HepG2 (cell line): ENCODE results near the gene HOXA13. TPM values are rescaled to one million over a fixed set of nuclear protein-coding genes. Genes with fewer than 3 reads are reported as not detected.
A peak's percentile ranks its signal among the peaks of the same experiment; 100 is the strongest.

ENCODE experiments used
- ATAC-seq: fragments of 200-7000 bp; cut with Tn5 transposase; 3 replicates; pipeline ENCODE4 v1.9.1; 2020; ENCODE audit warnings: mild to moderate bottlenecking, moderate library complexity
- BruUV-seq: library from RNA; stranded (reverse); fragments of 400-500 nt; replicated peaks from 2 replicates; lab custom pipeline; 2021; lab: Mats Ljungman, UMichigan
- CTCF ChIA-PET: fragments of 300-600 bp; formaldehyde crosslinking; extraction: SDS; loops from one replicate; lab custom pipeline; 2021; ENCODE audit warnings: low total read pairs, inconsistent platforms, low intra/inter-chr PET ratio; lab: Yijun Ruan, JAX
- POLR2A ChIA-PET: fragments of 350-600 bp; sonication (Branson Sonifier 250); formaldehyde crosslinking; loops from one replicate; lab custom pipeline; 2020; ENCODE audit warnings: antibody characterized with exemption, inconsistent platforms; lab: Yijun Ruan, JAX
- DNase-seq: peaks from one replicate; pipeline ENCODE4 v3.0.0-alpha.2; 2015; ENCODE audit warnings: low spot score
- FAIRE-seq: peaks from 3 replicates; lab custom pipeline; 2011; peaks lifted over from hg19 to GRCh38; lab: Jason Lieb, UNC
- H2AFZ ChIP-seq: one replicate; pipeline ENCODE4 v1.6.1; 2011; ENCODE audit warnings: low read length, inconsistent platforms
- H3K27ac ChIP-seq: fragments of 300-600 bp; 3 replicates; pipeline ENCODE4 v1.8.0; 2011; ENCODE audit warnings: mixed run types, mild to moderate bottlenecking, mixed read lengths, low read length, inconsistent platforms; ENCODE audit not compliant: insufficient read depth; ENCODE audit errors: extremely low read length
- H3K27me3 ChIP-seq, 2 experiments: fragments of 200-600 bp in 1 of 2; 2 replicates in 1 of 2; 3 replicates in 1 of 2; pipeline versions ENCODE4 v1.6.0 to v1.8.0; 2011; ENCODE audit warnings: low read length in 2 of 2, mild to moderate bottlenecking in 2 of 2, moderate library complexity in 2 of 2, inconsistent platforms in 1 of 2; ENCODE audit not compliant: insufficient read depth in 2 of 2, control insufficient read depth in 1 of 2
- H3K36me3 ChIP-seq, 2 experiments: fragments of 200-600 bp in 1 of 2; replicated peaks in 1 of 2; 2 replicates in 1 of 2; 3 replicates in 1 of 2; pipeline versions ENCODE4 v1.5.1 to v1.8.0; 2011; ENCODE audit warnings: low read length in 2 of 2, inconsistent platforms in 1 of 2; ENCODE audit not compliant: insufficient read depth in 2 of 2, control insufficient read depth in 1 of 2
- H3K4me1 ChIP-seq: 2 replicates; pipeline ENCODE4 v1.5.1; 2012; ENCODE audit warnings: low read length, inconsistent platforms; ENCODE audit not compliant: insufficient read depth
- H3K4me2 ChIP-seq: 2 replicates; pipeline ENCODE4 v1.6.0; 2011; ENCODE audit warnings: low read depth, low read length, inconsistent platforms
- H3K4me3 ChIP-seq, 3 experiments: fragments of 200-600 bp in 1 of 3; sonication (generic), shearing (Covaris generic) in 1 of 3; replicated peaks in 1 of 3; 2 replicates each; pipeline ENCODE4 v1.5.1; 2011 to 2016; ENCODE audit warnings: low read length in 3 of 3, inconsistent platforms in 2 of 3, low read depth in 2 of 3, mild to moderate bottlenecking in 2 of 3, control low read depth in 1 of 3, mixed read lengths in 1 of 3; ENCODE audit not compliant: insufficient read depth in 1 of 3
- H3K79me2 ChIP-seq: one replicate; pipeline ENCODE4 v1.6.1; 2011; ENCODE audit warnings: low read length, inconsistent platforms; ENCODE audit not compliant: insufficient read depth
- H3K9ac ChIP-seq: 2 replicates; pipeline ENCODE4 v1.6.0; 2011; ENCODE audit warnings: mild to moderate bottlenecking, low read depth, low read length, inconsistent platforms; ENCODE audit not compliant: insufficient read depth
- H3K9me3 ChIP-seq: 2 replicates; pipeline ENCODE4 v1.5.1; 2012; ENCODE audit warnings: mild to moderate bottlenecking, low read length
- H4K20me1 ChIP-seq: 2 replicates; pipeline ENCODE4 v1.6.0; 2011; ENCODE audit warnings: inconsistent platforms, mild to moderate bottlenecking, low read length, moderate library complexity; ENCODE audit not compliant: insufficient read depth
- ASH2L ChIP-seq: fragments of 300-600, 200-600 bp; sonication (generic); IDR thresholded peaks from 2 replicates; pipeline ENCODE4 v1.7.0; 2017; ENCODE audit warnings: low read depth, mild to moderate bottlenecking, moderate library complexity, mixed read lengths, low read length; ENCODE audit not compliant: insufficient read length
- FOXA3 ChIP-seq: IDR thresholded peaks from 2 replicates; pipeline ENCODE4 v1.6.1; 2016; ENCODE audit warnings: missing genetic modification reagents, missing compliant biosample characterization
- SMC3 ChIP-seq: IDR thresholded peaks from 2 replicates; pipeline ENCODE4 v1.6.1; 2011; ENCODE audit warnings: low read length, improper control_type of control experiment
- SP1 ChIP-seq, 2 experiments: fragments of 450-650 bp in 1 of 2; sonication (generic) in 1 of 2; formaldehyde crosslinking in 1 of 2; IDR thresholded peaks; 2 replicates each; pipeline versions ENCODE4 v1.4.0 to v1.6.1; 2016 to 2020; ENCODE audit warnings: missing genetic modification reagents in 1 of 2
- ZC3H13 ChIP-seq: sonication (generic); formaldehyde crosslinking; IDR thresholded peaks from 2 replicates; pipeline ENCODE4 v1.8.1; 2023; ENCODE audit warnings: mild to moderate bottlenecking, missing genetic modification reagents, moderate library complexity
- ZNF747 ChIP-seq: sonication (generic); formaldehyde crosslinking; IDR thresholded peaks from 2 replicates; pipeline ENCODE4 v1.8.1; 2023; ENCODE audit warnings: missing genetic modification reagents, mild to moderate bottlenecking, borderline replicate concordance
- WGBS: methylation state at CpG from one replicate; pipeline ENCODE4 v1.1.6; 2017; ENCODE audit warnings: low lambda C conversion rate; 5-methylcytosine and 5-hydroxymethylcytosine counted together
- in situ Hi-C: cut with HindIII; loops from 2 replicates; pipeline ENCODE4 v1.10.0; 2017; ENCODE audit warnings: low pct_unique_long_range_greater_than_20kb; ENCODE audit not compliant: extremely low pct_ligation_motif_present
- intact Hi-C: fragments of 100-400 bp; cut with micrococcal nuclease; formaldehyde crosslinking; loops from one replicate; pipeline ENCODE4 v1.10.0; 2022; ENCODE audit not compliant: unreplicated experiment
- polyA plus RNA-seq, 8 experiments: library from polyadenylated mRNA; depleted of rRNA in 3 of 8; stranded (reverse) in 7 of 8; unstranded in 1 of 8; fragments of >200 nt; fragmentation: Illumina TruSeq in 4 of 8; extraction: Trizol in 4 of 8; gene quantifications; 2 replicates each; pipeline versions ENCODE4 v1.2.1 to v1.2.3, GENCODE V29; 2011 to 2016; ENCODE audit warnings: low read depth in 4 of 8, missing spikeins in 1 of 8, mixed read lengths in 1 of 8; ENCODE audit not compliant: insufficient read depth in 1 of 8
- total RNA-seq, 5 experiments: library from RNA; depleted of rRNA; stranded (reverse); fragments of >200 nt; fragmentation: Illumina TruSeq; extraction: Trizol; gene quantifications; 2 replicates each; pipeline ENCODE4 v1.2.3, GENCODE V29; 2016; ENCODE audit warnings: low read depth in 1 of 5
- TF ChIP-seq, protein P1 (sequence below): IDR thresholded peaks from 2 replicates; pipeline ENCODE4 v1.4.0; 2020; ENCODE audit warnings: mild to moderate bottlenecking, missing genetic modification reagents
- TF ChIP-seq, protein P2 (sequence below): sonication (generic); formaldehyde crosslinking; IDR thresholded peaks from 2 replicates; pipeline ENCODE4 v1.5.0; 2020; ENCODE audit warnings: missing genetic modification reagents
- TF ChIP-seq, protein P3 (sequence below): sonication (generic); formaldehyde crosslinking; IDR thresholded peaks from 2 replicates; pipeline ENCODE4 v1.5.0; 2020; ENCODE audit warnings: mild to moderate bottlenecking, missing genetic modification reagents
- TF ChIP-seq, protein P4 (sequence below): sonication (generic); formaldehyde crosslinking; IDR thresholded peaks from 2 replicates; pipeline ENCODE4 v1.8.0; 2022; ENCODE audit warnings: mild to moderate bottlenecking, missing genetic modification reagents
- TF ChIP-seq, protein P5 (sequence below): sonication (generic); formaldehyde crosslinking; IDR thresholded peaks from 2 replicates; pipeline ENCODE4 v1.4.0; 2020; ENCODE audit warnings: mild to moderate bottlenecking, missing genetic modification reagents

The HOXA13 gene
- total and polyA plus RNA-seq, 2 of the 13 experiments (the other 11 are each of a cell fraction or from before 2014, with no cell fraction given) = 0.01 to 0.04 TPM

DNA sequence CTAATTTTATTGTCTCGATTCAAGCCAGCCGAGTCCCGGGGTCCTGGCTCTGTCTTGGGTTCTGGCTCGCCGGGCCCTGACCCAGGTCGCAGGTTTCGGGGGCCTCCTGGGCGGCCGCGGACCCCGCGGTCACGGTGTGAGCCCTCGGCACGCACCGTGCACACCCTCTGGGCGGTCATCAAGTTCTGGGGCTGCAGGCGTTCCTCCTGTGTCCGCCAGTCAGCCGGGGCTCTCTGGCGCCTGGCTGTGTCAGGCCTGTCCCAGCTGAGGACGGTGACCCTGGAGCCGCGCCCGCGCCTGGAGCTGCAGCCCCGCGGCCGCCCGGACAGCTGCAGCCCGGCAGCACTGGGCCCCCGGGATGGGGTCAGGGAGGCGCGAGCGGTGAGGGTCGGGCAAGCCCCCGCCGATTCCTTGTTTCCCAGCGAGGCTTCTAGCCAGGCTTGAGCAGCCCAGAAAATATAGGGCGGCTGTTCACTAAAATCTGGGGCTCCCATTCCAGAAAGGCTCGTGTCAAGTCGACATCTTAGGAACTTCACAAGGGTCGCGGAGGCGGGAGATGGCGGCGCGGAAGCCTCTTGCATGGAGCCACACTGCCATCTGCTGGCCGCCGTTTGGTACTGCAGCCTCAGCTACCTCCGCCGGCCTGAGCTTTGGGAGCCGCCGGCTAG, 39.2 kb downstream of the HOXA13 start:
- FAIRE-seq = no peak
- H3K9ac ChIP-seq = peak overlapping the region; percentile 49
- no peaks in the 10 kb centered on the region for H3K36me3 ChIP-seq
- peak; percentile 91 for ATAC-seq
- in situ Hi-C loops = loop anchor here (25.0 kb wide), 1 partner anchor 1073 kb away; no protein-coding TSS in a partner anchor
- no TSS peak for BruUV-seq
- peaks cover 8% of the 10 kb centered on the region; the same call in 1 of the 2 replicates for H3K4me1 ChIP-seq
- H3K4me2 ChIP-seq = peak overlapping the region; percentile 85
- no peak overlapping the region for H3K27ac ChIP-seq
- WGBS = 46% methylated on average over 19 of the region's 54 CpGs
- intact Hi-C loops = loop anchor here (1.0 to 5.0 kb wide), 2 partner anchors 478 to 791 kb away; no protein-coding TSS in a partner anchor
- ChIA-PET POLR2A (interaction anchor here (1.0 to 1.3 kb wide), 2 partner anchors 10 to 11 kb away, joined by 3 to 10 read pairs; no protein-coding TSS in a partner anchor), CTCF (interaction anchor here (0.7 to 1.7 kb wide), 8 partner anchors 10 to 791 kb away, joined by 3 to 13 read pairs (median 7); no protein-coding TSS in a partner anchor)
- DNase-seq = peak; percentile 62
- H3K79me2 ChIP-seq = no peaks in the 10 kb centered on the region
- H3K9me3 ChIP-seq = no peaks in the 10 kb centered on the region
- H2AFZ ChIP-seq = no peak overlapping the region
- peak overlapping the region; percentile 51 to 68 (median 66) for H3K4me3 ChIP-seq
- peaks cover 2 to 44% of the 10 kb centered on the region in 2 experiments for H3K27me3 ChIP-seq
- no peaks in the 10 kb centered on the region for H4K20me1 ChIP-seq
- TF ChIP-seq, protein P1, sequence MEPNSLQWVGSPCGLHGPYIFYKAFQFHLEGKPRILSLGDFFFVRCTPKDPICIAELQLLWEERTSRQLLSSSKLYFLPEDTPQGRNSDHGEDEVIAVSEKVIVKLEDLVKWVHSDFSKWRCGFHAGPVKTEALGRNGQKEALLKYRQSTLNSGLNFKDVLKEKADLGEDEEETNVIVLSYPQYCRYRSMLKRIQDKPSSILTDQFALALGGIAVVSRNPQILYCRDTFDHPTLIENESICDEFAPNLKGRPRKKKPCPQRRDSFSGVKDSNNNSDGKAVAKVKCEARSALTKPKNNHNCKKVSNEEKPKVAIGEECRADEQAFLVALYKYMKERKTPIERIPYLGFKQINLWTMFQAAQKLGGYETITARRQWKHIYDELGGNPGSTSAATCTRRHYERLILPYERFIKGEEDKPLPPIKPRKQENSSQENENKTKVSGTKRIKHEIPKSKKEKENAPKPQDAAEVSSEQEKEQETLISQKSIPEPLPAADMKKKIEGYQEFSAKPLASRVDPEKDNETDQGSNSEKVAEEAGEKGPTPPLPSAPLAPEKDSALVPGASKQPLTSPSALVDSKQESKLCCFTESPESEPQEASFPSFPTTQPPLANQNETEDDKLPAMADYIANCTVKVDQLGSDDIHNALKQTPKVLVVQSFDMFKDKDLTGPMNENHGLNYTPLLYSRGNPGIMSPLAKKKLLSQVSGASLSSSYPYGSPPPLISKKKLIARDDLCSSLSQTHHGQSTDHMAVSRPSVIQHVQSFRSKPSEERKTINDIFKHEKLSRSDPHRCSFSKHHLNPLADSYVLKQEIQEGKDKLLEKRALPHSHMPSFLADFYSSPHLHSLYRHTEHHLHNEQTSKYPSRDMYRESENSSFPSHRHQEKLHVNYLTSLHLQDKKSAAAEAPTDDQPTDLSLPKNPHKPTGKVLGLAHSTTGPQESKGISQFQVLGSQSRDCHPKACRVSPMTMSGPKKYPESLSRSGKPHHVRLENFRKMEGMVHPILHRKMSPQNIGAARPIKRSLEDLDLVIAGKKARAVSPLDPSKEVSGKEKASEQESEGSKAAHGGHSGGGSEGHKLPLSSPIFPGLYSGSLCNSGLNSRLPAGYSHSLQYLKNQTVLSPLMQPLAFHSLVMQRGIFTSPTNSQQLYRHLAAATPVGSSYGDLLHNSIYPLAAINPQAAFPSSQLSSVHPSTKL (CRISPR knock-in tag) = peak; percentile 24; the same call in 1 of the 2 replicates
- TF ChIP-seq SMC3 = peak; percentile 39; the same call in 1 of the 2 replicates
- TF ChIP-seq, protein P2, sequence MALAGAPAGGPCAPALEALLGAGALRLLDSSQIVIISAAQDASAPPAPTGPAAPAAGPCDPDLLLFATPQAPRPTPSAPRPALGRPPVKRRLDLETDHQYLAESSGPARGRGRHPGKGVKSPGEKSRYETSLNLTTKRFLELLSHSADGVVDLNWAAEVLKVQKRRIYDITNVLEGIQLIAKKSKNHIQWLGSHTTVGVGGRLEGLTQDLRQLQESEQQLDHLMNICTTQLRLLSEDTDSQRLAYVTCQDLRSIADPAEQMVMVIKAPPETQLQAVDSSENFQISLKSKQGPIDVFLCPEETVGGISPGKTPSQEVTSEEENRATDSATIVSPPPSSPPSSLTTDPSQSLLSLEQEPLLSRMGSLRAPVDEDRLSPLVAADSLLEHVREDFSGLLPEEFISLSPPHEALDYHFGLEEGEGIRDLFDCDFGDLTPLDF = no peak
- TF ChIP-seq, protein P3, sequence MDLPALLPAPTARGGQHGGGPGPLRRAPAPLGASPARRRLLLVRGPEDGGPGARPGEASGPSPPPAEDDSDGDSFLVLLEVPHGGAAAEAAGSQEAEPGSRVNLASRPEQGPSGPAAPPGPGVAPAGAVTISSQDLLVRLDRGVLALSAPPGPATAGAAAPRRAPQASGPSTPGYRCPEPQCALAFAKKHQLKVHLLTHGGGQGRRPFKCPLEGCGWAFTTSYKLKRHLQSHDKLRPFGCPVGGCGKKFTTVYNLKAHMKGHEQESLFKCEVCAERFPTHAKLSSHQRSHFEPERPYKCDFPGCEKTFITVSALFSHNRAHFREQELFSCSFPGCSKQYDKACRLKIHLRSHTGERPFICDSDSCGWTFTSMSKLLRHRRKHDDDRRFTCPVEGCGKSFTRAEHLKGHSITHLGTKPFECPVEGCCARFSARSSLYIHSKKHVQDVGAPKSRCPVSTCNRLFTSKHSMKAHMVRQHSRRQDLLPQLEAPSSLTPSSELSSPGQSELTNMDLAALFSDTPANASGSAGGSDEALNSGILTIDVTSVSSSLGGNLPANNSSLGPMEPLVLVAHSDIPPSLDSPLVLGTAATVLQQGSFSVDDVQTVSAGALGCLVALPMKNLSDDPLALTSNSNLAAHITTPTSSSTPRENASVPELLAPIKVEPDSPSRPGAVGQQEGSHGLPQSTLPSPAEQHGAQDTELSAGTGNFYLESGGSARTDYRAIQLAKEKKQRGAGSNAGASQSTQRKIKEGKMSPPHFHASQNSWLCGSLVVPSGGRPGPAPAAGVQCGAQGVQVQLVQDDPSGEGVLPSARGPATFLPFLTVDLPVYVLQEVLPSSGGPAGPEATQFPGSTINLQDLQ (CRISPR knock-in tag) = 0 out of 2 replicates have a peak, but pooled peaks have one; percentile 27
- peak; percentile 52 for TF ChIP-seq ASH2L
- TF ChIP-seq, protein P4, sequence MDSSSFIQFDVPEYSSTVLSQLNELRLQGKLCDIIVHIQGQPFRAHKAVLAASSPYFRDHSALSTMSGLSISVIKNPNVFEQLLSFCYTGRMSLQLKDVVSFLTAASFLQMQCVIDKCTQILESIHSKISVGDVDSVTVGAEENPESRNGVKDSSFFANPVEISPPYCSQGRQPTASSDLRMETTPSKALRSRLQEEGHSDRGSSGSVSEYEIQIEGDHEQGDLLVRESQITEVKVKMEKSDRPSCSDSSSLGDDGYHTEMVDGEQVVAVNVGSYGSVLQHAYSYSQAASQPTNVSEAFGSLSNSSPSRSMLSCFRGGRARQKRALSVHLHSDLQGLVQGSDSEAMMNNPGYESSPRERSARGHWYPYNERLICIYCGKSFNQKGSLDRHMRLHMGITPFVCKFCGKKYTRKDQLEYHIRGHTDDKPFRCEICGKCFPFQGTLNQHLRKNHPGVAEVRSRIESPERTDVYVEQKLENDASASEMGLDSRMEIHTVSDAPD = no peak
- TF ChIP-seq, protein P5, sequence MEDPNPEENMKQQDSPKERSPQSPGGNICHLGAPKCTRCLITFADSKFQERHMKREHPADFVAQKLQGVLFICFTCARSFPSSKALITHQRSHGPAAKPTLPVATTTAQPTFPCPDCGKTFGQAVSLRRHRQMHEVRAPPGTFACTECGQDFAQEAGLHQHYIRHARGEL (CRISPR knock-in tag) = no peak
- peak; percentile 9; the same call in 1 of the 2 replicates for TF ChIP-seq FOXA3 (CRISPR knock-in tag)
- no peak for TF ChIP-seq SP1 (IDR thresholded peaks at IDR 0.05)
- no peak for TF ChIP-seq SP1 (CRISPR knock-in tag; IDR thresholded peaks at IDR 0.05)
- TF ChIP-seq ZC3H13 (CRISPR knock-in tag) = no peak
- peak; percentile 19; the same call in 1 of the 2 replicates for TF ChIP-seq ZNF747 (CRISPR knock-in tag)
